GM12875 (cell line): Measurements from ENCODE around the gene MAGEE1.
A peak's percentile ranks its signal among the peaks of the same experiment; 100 is the strongest.

Source experiments
- H3K4me3 ChIP-seq: one replicate; pipeline ENCODE4 v1.5.1; 2011; ENCODE audit warnings: low read depth, low read length, control low read depth
- TF ChIP-seq, protein P1 (sequence below): IDR thresholded peaks from 2 replicates; pipeline ENCODE4 v1.5.1; 2011; ENCODE audit warnings: low read depth, mild to moderate bottlenecking, control low read depth, inconsistent platforms, low read length, moderate library complexity, borderline replicate concordance; ENCODE audit not compliant: insufficient read depth

Gene MAGEE1

DNA sequence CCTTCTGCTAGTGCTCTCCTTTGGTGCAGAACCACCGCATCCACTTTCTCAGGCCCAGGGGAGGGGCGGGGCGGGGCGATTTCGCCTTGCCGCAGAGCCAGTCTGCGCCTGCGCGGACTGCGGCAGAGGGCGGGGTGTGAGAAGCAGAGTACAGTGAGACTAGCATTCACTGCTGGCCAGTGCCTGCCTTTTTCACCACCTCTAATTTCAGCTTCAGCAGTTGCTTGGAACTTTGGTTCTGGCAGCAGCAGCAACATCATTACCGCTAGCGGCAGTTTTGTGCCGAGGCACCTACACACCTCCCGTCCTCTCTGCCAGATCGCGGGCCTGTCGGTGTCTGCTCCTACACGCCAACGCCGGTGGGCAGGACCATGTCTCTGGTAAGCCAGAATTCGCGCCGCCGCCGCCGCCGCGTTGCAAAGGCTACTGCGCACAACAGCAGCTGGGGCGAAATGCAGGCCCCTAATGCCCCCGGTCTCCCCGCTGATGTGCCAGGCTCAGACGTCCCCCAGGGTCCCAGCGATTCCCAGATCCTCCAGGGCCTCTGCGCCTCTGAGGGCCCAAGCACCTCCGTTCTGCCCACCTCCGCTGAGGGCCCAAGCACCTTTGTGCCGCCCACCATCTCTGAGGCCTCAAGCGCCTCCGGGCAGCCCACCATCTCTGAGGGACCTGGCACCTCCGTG lies at the start of gene MAGEE1:
MAGEE1 (plus strand) TSS at position 151 of the 683 bp plus-strand sequence; CDS start at position 372, 221 bp downstream.
- TF ChIP-seq, protein P1, sequence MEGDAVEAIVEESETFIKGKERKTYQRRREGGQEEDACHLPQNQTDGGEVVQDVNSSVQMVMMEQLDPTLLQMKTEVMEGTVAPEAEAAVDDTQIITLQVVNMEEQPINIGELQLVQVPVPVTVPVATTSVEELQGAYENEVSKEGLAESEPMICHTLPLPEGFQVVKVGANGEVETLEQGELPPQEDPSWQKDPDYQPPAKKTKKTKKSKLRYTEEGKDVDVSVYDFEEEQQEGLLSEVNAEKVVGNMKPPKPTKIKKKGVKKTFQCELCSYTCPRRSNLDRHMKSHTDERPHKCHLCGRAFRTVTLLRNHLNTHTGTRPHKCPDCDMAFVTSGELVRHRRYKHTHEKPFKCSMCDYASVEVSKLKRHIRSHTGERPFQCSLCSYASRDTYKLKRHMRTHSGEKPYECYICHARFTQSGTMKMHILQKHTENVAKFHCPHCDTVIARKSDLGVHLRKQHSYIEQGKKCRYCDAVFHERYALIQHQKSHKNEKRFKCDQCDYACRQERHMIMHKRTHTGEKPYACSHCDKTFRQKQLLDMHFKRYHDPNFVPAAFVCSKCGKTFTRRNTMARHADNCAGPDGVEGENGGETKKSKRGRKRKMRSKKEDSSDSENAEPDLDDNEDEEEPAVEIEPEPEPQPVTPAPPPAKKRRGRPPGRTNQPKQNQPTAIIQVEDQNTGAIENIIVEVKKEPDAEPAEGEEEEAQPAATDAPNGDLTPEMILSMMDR, result no peak
- peak within 1 kb of the TSS; percentile 76 for H3K4me3 ChIP-seq

DNA sequence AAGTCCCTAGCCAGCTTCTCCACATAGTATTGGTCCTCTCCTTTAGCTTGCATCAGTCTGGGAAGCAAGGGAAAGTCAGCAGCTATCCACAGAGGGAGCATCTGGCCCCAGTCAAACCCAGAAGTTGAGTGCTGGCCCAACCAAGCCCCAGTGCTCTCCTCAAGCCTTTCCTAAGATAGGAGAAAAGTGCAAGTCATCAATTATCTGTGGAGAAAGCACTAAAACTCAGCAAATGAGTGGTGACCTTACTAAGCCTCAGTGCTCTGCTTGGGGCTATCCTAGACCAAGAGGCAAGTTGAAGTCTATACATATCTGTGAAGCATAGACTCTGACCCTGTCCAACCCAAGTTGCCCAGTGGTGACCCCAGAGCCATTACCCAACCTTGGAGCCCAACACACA lies 28.5 kb upstream of the MAGEE1 start:
- H3K4me3 ChIP-seq, result no peak overlapping the region
- TF ChIP-seq, protein P1, result no peak

DNA sequence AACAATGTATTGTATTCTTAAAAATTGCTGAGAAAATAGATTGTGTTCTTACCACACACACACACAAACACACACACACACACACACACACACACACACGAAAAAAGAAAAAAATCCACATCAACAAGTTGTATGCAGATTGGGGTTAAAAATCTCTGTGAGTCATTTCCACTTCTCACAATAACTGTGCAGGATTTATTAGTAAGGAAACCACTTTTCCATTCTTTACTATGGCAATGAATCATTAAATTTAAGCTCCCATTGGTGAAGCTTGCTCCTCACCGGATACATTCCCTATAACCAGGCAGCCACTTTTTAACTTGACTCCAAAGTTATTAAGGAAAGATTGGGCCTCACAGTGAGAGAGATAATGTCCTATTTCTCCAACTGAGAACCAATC lies 19.7 kb upstream of the MAGEE1 start:
- H3K4me3 ChIP-seq, result no peak overlapping the region
- TF ChIP-seq, protein P1, result no peak

GRCh38 chrX:76420237-76420636 lies 7.3 kb upstream of the MAGEE1 start:
- no peak overlapping the region for H3K4me3 ChIP-seq
- TF ChIP-seq, protein P1, result 0 out of 2 replicates have a peak, but pooled peaks have one; percentile 8

DNA sequence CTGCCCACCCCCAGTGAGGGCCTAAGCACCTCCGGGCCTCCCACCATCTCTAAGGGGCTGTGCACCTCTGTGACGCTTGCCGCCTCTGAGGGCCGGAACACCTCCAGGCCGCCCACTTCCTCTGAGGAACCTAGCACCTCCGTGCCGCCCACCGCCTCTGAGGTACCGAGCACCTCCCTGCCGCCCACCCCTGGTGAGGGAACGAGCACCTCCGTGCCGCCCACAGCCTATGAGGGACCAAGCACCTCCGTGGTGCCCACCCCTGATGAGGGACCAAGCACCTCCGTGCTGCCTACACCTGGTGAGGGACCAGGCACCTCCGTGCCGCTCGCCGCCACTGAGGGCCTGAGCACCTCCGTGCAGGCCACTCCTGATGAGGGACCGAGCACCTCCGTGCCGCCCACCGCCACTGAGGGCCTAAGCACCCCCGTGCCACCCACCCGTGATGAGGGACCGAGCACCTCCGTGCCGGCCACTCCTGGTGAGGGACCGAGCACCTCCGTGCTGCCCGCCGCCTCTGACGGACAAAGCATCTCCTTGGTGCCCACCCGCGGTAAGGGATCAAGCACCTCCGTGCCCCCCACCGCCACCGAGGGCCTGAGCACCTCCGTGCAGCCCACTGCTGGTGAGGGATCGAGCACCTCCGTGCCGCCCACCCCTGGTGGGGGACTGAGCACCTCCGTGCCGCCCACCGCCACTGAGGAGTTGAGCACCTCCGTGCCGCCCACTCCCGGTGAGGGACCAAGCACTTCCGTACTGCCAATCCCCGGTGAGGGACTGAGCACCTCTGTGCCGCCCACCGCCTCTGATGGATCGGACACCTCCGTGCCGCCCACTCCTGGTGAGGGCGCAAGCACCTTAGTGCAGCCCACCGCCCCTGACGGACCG lies 977 bp downstream of the MAGEE1 start:
- H3K4me3 ChIP-seq, result peak overlapping the region; percentile 76
- TF ChIP-seq, protein P1, result no peak

DNA sequence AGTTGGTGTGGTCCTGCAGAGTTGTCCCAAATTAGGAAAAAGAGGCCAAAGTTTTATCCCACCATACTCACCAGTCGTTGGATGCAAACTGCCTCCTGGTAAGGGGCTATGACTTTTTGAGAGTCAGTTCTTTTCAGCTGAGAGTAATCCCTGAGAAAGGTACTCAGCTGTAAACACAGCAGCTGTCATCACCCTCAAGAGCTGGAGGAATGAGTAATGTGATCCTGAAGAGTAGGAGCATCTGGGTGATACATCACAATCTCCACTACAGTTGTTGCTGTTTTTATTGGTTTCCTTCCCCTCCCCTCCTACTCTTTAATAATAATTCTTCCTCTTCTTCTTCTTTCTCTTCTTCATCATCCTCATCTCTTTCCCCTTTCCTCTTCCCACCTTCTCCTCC lies 5.7 kb downstream of the MAGEE1 start:
- TF ChIP-seq, protein P1, result no peak
- no peak overlapping the region for H3K4me3 ChIP-seq
